HCT116 (cell line): ENCODE results near the gene EIF2D.

ENCODE experiments used
- CTCF ChIP-seq, 3 experiments: fragments of 200-600 bp in 1 of 3; sonication (generic) in 1 of 3; IDR thresholded peaks in 2 of 3; conservative IDR thresholded peaks in 1 of 3; 2 replicates each; pipeline ENCODE4 v1.5.1; 2012 to 2017; ENCODE audit warnings: low read depth in 2 of 3, low read length in 2 of 3, antibody characterized with exemption in 1 of 3, borderline replicate concordance in 1 of 3, control low read depth in 1 of 3, mild to moderate bottlenecking in 1 of 3, mixed read lengths in 1 of 3, mixed run types in 1 of 3, moderate library complexity in 1 of 3; ENCODE audit not compliant: insufficient read depth in 1 of 3
- EGR1 ChIP-seq: IDR thresholded peaks from 2 replicates; pipeline ENCODE4 v1.6.1; 2012; ENCODE audit warnings: low read depth
- ELF1 ChIP-seq: IDR thresholded peaks from 2 replicates; pipeline ENCODE4 v1.6.1; 2012; ENCODE audit warnings: low read depth, borderline replicate concordance
- EZH2 ChIP-seq: fragments of 200-600 bp; sonication (generic); IDR thresholded peaks from 2 replicates; pipeline ENCODE4 v1.6.1; 2017; ENCODE audit warnings: antibody characterized with exemption, mixed run types
- JUND ChIP-seq: IDR thresholded peaks from 2 replicates; pipeline ENCODE4 v1.6.1; 2012
- POLR2A ChIP-seq: IDR thresholded peaks from 2 replicates; pipeline ENCODE4 v1.7.0; 2011; ENCODE audit warnings: borderline replicate concordance; ENCODE audit not compliant: insufficient read depth, insufficient read length; ENCODE audit errors: extremely low read depth
- POLR2AphosphoS5 ChIP-seq: IDR thresholded peaks from 2 replicates; pipeline ENCODE4 v1.6.1; 2011; ENCODE audit warnings: mild to moderate bottlenecking, low read depth, low read length, moderate library complexity
- REST ChIP-seq: IDR thresholded peaks from 2 replicates; pipeline ENCODE4 v1.6.1; 2012; ENCODE audit warnings: low read depth
- ZBTB33 ChIP-seq: IDR thresholded peaks from 2 replicates; pipeline ENCODE4 v1.6.1; 2011; ENCODE audit warnings: mild to moderate bottlenecking, low read length, moderate library complexity; ENCODE audit not compliant: insufficient replicate concordance; ENCODE audit errors: extremely low read depth
- ZFX ChIP-seq: fragments of 450-650 bp; IDR thresholded peaks from 2 replicates; pipeline ENCODE4 v1.6.1; 2017
- TF ChIP-seq, protein P1 (sequence below): IDR thresholded peaks from 2 replicates; pipeline ENCODE4 v1.6.1; 2012
- TF ChIP-seq, protein P2 (sequence below): IDR thresholded peaks from 2 replicates; pipeline ENCODE4 v1.6.1; 2012

- TF ChIP-seq CTCF (IDR thresholded peaks at IDR 0.05 in 2 of 3, conservative IDR thresholded peaks at IDR 0.05 in 1 of 3; ENCODE audit: borderline replicate concordance in 1 of 3, insufficient read depth in 1 of 3, low read depth in 2 of 3, low read length in 2 of 3) (no peak), ELF1 (no peak), POLR2AphosphoS5 (no peak), POLR2A (no peak), REST (no peak), JUND (no peak), EZH2 (no peak), ZBTB33 (no peak), ZFX (no peak), EGR1 (no peak)
- TF ChIP-seq, protein P1, sequence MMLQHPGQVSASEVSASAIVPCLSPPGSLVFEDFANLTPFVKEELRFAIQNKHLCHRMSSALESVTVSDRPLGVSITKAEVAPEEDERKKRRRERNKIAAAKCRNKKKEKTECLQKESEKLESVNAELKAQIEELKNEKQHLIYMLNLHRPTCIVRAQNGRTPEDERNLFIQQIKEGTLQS: no peak
- TF ChIP-seq, protein P2, sequence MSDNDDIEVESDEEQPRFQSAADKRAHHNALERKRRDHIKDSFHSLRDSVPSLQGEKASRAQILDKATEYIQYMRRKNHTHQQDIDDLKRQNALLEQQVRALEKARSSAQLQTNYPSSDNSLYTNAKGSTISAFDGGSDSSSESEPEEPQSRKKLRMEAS: no peak
Measured at GRCh38 chr1:206554701-206555472, 57.4 kb downstream of the EIF2D start.
